ENCODE data around the gene MRPL18. TPM values are rescaled to one million over a fixed set of nuclear protein-coding genes. Genes with fewer than 3 reads are reported as not detected.
A peak's percentile ranks its signal among the peaks of the same experiment; 100 is the strongest.

Gene MRPL18
- total RNA-seq, 1 donor from 2014 or later: 45.4 TPM

DNA sequence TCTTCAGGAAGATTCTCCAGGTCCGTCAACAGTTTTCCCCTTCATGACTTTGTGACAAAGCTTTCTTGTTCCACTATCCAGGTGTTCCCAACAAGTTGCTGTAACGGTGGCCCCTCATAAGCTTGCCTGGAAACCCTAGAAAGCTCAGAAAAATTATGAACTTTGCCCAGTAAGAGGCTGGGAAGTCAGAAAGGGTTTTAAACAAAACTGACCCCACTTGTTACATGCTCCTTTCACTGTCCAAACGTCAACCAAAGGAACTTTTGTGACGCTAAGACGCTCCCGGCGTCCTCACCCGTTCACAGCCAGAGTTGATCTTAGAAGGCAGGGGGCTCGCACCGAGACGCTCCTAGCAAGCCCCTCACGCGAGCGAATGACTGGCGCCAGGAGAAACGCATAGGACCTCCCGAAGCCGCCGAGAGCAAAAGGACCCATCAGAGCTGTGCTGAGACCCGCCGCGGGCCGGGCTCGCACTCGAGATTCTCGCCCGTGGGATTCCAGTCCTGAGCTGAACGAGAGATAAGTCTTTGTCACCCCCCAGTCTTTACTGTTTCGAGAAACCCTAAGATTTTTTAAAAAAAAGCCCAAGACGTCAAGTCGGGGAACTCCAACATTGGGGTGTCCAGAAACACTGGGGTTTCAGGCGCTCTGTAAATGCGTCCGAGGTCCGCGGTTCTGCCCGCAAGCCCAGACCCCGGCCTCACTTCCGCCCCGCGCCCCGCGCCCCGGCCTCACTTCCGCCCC lies 29.0 kb upstream of the MRPL18 start:
- peak overlapping the region; percentile 84 for H3K27ac Mint-ChIP-seq (ENCODE audit: unreplicated experiment)

DNA sequence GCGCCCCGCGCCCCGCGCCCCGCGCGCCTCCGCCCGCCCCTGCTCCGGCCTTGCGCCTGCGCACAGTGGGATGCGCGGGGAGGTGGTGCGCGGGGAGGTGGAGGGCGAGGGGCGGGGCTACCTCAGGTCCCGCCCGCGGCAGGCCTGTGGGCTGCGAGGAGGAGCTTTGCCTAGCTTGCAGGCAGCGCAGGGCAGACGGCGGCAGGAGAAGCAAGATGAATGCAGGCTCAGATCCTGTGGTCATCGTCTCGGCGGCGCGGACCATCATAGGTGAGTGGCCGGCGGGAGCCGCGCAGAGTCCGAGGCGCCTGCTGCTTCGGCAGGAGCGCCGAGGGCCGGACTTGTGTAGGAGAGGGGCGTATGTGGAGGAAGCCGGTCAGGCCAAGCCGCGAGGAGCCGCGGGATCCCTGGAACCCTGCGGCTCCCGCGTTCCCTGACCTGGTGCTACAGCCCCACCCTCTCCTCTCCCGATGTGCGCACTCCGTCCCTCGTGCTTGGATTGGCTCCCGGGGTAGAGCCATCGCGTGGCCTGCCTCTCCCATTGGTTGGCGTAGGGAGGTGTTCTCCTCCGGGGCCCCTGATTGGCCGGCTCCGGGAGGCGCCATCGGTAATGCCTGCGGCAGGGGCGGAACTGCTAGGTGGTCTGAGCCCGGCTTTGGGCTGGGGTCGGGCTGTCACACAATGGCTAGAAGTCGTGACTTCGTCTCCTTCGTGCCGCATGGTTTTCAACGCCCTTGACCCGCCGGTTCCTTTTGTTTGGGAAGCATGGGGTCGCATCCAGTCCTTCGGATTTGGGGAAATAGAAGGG lies 28.2 kb upstream of the MRPL18 start, which contains the start of gene ACAT2:
ACAT2 (plus strand) TSS at position 173 of the 808 bp plus-strand sequence; CDS start at position 216, 43 bp downstream.
- DNase-seq: peak; percentile 97
- Mint-ChIP-seq H3K36me3 (ENCODE audit: unreplicated experiment) (no peaks in the 10 kb centered on the region), H3K4me1 (ENCODE audit: low read depth, unreplicated experiment) (peaks cover 14% of the 10 kb centered on the region)

More for the DNA sequence above, 29.0 kb upstream of the MRPL18 start:
- TF ChIP-seq, protein P1, sequence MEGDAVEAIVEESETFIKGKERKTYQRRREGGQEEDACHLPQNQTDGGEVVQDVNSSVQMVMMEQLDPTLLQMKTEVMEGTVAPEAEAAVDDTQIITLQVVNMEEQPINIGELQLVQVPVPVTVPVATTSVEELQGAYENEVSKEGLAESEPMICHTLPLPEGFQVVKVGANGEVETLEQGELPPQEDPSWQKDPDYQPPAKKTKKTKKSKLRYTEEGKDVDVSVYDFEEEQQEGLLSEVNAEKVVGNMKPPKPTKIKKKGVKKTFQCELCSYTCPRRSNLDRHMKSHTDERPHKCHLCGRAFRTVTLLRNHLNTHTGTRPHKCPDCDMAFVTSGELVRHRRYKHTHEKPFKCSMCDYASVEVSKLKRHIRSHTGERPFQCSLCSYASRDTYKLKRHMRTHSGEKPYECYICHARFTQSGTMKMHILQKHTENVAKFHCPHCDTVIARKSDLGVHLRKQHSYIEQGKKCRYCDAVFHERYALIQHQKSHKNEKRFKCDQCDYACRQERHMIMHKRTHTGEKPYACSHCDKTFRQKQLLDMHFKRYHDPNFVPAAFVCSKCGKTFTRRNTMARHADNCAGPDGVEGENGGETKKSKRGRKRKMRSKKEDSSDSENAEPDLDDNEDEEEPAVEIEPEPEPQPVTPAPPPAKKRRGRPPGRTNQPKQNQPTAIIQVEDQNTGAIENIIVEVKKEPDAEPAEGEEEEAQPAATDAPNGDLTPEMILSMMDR (IDR thresholded peaks at IDR 0.05; ENCODE audit: partially characterized antibody, unreplicated experiment): no peak
- Mint-ChIP-seq H3K4me1 (ENCODE audit: low read depth, unreplicated experiment) (peaks cover 14% of the 10 kb centered on the region), H3K27me3 (ENCODE audit: unreplicated experiment) (peaks cover 8% of the 10 kb centered on the region), H3K36me3 (ENCODE audit: unreplicated experiment) (no peaks in the 10 kb centered on the region), H3K4me3 (ENCODE audit: unreplicated experiment) (peak overlapping the region; percentile 92), H3K9me3 (ENCODE audit: unreplicated experiment) (peaks cover 5% of the 10 kb centered on the region)
- peak; percentile 28 for DNase-seq

DNA sequence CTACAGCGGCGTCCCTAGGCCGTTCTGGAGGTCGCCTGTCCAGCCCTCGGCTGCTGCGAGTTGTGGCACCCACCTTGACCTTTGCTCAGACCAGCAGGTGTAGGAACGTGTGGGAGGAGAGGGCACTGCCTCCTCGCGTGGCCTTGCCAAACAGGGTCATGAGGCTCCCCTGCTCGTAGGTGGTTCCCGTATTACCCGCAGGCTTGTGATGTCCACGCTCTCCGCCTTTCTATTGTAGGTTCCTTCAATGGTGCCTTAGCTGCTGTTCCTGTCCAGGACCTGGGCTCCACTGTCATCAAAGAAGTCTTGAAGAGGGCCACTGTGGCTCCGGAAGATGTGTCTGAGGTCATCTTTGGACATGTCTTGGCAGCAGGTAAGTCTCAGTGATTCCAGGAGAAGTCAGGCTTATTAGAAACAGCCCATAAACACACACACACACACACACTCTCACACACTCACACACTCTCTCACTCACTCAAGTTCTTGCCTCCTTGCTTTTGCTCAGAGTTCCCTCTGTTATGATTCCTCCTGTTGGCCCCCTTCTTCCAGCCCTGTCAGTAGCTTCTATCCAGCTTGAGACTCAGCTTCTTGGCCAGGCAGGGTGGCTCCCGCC lies 27.5 kb upstream of the MRPL18 start:
- Mint-ChIP-seq H3K27me3 (ENCODE audit: unreplicated experiment) (peaks cover 8% of the 10 kb centered on the region), H3K36me3 (ENCODE audit: unreplicated experiment) (no peaks in the 10 kb centered on the region), H3K9me3 (ENCODE audit: unreplicated experiment) (peaks cover 5% of the 10 kb centered on the region), H3K27ac (ENCODE audit: unreplicated experiment) (peak overlapping the region; percentile 81), H3K4me1 (ENCODE audit: low read depth, unreplicated experiment) (peaks cover 14% of the 10 kb centered on the region), H3K4me3 (ENCODE audit: unreplicated experiment) (peak overlapping the region; percentile 93)
- DNase-seq: no peak
- TF ChIP-seq, protein P1 (IDR thresholded peaks at IDR 0.05; ENCODE audit: partially characterized antibody, unreplicated experiment): no peak

More for the DNA sequence above, 28.2 kb upstream of the MRPL18 start, which contains the start of gene ACAT2:
- H3K27me3 Mint-ChIP-seq (ENCODE audit: unreplicated experiment): peaks cover 8% of the 10 kb centered on the region
- H3K4me3 Mint-ChIP-seq (ENCODE audit: unreplicated experiment): peak within 1 kb of the TSS; percentile 93
- TF ChIP-seq, protein P1 (IDR thresholded peaks at IDR 0.05; ENCODE audit: partially characterized antibody, unreplicated experiment): no peak
- H3K27ac Mint-ChIP-seq (ENCODE audit: unreplicated experiment): peak within 1 kb of the TSS; percentile 84
- peaks cover 5% of the 10 kb centered on the region for H3K9me3 Mint-ChIP-seq (ENCODE audit: unreplicated experiment)

DNA sequence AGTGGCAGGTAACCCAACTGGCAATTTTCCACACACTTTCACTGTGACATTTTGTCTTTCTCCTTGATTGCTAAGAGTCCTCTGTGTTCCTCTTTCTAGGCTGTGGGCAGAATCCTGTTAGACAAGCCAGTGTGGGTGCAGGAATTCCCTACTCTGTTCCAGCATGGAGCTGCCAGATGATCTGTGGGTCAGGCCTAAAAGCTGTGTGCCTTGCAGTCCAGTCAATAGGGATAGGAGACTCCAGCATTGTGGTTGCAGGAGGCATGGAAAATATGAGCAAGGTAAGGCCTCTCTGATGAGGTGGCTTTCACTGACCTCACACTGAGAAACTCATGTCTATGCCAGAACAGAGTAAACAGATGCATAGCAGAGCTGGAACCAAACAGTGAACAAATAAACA lies 23.4 kb upstream of the MRPL18 start:
- H3K4me1 Mint-ChIP-seq (ENCODE audit: low read depth, unreplicated experiment): peaks cover 1% of the 10 kb centered on the region
- peaks cover 6% of the 10 kb centered on the region for H3K9me3 Mint-ChIP-seq (ENCODE audit: unreplicated experiment)
- H3K36me3 Mint-ChIP-seq (ENCODE audit: unreplicated experiment): peaks cover 13% of the 10 kb centered on the region
- no peak overlapping the region for H3K27ac Mint-ChIP-seq (ENCODE audit: unreplicated experiment)
- H3K27me3 Mint-ChIP-seq (ENCODE audit: unreplicated experiment): peaks cover 10% of the 10 kb centered on the region
- no peak for DNase-seq
- TF ChIP-seq, protein P1 (IDR thresholded peaks at IDR 0.05; ENCODE audit: partially characterized antibody, unreplicated experiment): no peak
- no peak overlapping the region for H3K4me3 Mint-ChIP-seq (ENCODE audit: unreplicated experiment)
